NCI-H1694 treated with DMSO at 0.1 percent for 48 hours (cell line): Measurements from ENCODE around the gene DUX4.
"Not testable (repeated sequence)": the region's sequence is repeated elsewhere in the genome, so short reads cannot be mapped to it uniquely, and the experiment has no call there.

Experiments
- DNase-seq: peaks from one replicate; lab custom pipeline; 2025; lab: John Stamatoyannopoulos, UW

Gene DUX4

DNA sequence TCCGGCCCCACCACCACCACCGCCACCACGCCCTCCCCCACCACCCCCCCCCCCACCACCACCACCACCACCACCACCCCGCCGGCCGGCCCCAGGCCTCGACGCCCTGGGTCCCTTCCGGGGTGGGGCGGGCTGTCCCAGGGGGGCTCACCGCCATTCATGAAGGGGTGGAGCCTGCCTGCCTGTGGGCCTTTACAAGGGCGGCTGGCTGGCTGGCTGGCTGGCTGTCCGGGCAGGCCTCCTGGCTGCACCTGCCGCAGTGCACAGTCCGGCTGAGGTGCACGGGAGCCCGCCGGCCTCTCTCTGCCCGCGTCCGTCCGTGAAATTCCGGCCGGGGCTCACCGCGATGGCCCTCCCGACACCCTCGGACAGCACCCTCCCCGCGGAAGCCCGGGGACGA, at the start of gene DUX4:
DUX4 (plus strand) TSS at position 347 of the 400 bp plus-strand sequence; CDS start at position 347, 0 bp downstream.
- DNase-seq = not testable (repeated sequence)

DNA sequence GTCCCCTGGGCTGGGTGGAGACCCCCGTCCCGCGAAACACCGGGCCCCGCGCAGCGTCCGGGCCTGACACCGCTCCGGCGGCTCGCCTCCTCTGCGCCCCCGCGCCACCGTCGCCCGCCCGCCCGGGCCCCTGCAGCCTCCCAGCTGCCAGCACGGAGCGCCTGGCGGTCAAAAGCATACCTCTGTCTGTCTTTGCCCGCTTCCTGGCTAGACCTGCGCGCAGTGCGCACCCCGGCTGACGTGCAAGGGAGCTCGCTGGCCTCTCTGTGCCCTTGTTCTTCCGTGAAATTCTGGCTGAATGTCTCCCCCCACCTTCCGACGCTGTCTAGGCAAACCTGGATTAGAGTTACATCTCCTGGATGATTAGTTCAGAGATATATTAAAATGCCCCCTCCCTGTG, 1.9 kb downstream of the DUX4 start:
- DNase-seq = not testable (repeated sequence)

DNA sequence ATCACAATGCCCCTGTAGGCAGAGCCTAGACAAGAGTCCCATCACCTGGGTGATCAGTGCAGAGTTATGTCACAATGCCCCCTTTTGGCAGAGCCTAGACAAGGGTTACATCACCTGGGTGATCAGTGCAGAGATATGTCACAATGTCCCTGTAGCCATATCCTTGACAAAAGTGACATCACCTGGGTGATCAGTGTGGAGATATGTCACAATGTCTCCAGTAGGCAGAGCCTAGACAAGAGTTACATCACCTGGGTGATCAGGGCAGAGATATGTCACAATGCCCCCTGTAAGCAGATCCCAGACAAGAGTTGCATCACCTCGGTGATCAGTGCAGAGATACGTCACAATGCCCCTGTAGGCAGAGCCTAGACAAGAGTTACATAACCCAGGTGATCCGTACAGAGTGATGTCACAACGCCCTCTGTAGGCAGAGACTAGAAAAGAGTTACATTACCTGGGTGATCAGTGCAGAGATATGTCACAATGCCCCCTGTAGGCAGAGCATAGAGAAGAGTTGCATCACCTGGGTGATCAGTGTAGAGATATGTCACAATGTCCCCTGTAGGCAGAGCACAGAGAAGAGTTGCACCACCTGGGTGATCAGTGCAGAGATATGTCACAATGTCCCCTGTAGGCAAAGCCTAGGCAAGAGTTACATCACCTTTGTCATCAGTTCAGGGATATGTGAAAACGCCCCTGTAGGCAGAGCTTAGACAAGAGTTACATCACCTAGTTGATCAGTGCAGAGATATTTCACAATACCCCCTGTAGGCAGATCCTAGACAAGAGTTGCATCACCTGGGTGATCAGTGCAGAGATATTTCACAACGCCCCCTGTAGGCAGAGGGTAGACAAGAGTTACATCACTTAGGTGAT, 4.4 kb downstream of the DUX4 start:
- not testable (repeated sequence) for DNase-seq

DNA sequence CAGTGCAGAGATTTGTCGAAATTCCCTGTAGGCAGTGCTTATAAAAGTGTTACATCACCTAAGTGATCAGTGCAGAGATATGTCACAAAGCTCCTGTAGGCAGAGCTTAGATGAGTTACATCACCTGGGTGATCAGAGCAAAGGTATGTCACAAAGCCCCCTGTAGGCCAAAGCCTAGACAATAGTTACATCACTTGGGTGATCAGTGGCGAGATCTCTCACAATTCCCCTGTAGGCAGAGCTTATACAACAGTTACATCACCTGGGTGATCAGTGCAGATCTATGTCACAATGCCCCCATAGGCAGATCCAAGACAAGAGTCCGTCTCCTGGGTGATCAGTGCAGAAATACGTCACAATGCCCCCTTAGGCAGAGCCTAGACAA, 5.0 kb downstream of the DUX4 start:
- not testable (repeated sequence) for DNase-seq

DNA sequence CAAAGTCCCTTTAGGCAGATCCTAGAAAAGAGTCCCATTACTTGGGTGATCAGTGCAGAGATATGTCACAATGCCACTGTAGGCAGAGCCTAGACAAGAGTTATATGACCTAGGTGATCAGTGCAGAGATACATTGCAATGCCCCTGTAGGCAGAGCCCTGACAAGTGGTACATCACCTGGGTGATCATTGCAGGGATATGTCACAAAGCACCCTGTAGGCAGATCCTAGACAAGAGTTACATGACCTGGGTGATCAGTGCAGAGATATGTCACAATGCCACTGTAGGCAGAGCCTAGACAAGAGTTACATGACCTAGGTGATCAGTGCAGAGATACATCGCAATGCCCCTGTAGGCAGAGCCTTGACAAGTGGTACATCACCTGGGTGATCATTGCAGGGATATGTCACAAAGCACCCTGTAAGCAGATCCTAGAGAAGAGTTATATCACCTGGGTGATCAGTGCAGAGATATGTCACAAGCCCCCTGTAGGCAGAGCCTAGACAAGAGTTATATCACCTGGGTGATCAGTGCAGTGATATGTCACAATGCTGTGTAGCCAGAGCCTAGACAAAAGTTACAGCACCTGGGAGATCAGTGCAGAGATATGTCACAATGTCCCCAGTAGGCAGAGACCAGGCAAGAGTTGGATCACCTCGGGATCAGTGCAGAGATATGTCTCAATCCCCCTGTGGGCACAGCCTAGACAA, 5.6 kb downstream of the DUX4 start:
- DNase-seq = not testable (repeated sequence)

DNA sequence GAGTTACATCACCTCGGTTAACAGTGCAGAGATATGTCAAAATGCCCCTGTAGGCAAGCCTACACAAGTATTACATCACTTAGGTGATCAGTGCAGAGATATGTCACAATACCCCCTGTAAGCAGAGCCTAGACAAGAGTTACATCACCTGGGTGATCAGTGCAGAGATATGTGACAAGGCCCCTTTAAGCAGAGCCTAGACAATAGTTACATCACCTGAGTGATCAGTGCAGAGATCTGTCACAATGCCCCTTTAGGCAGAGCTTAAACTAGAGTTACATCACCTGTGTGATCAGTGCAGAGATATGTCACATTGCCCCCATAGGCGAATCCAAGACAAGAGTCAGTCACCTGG, 6.1 kb downstream of the DUX4 start:
- not testable (repeated sequence) for DNase-seq

DNA sequence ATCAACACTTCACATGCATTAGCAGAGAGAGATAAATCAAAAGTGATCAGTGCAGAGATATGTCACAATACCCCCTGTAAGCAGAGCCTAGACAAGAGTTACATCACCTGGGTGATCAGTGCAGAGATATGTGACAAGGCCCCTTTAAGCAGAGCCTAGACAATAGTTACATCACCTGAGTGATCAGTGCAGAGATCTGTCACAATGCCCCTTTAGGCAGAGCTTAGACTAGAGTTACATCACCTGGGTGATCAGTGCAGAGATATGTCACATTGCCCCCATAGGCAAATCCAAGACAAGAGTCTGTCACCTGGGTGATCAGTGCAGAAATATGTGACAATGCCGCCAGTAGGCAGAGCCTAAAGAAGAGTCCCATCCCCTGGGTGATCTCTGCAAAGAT, 7.4 kb downstream of the DUX4 start:
- not testable (repeated sequence) for DNase-seq

DNA sequence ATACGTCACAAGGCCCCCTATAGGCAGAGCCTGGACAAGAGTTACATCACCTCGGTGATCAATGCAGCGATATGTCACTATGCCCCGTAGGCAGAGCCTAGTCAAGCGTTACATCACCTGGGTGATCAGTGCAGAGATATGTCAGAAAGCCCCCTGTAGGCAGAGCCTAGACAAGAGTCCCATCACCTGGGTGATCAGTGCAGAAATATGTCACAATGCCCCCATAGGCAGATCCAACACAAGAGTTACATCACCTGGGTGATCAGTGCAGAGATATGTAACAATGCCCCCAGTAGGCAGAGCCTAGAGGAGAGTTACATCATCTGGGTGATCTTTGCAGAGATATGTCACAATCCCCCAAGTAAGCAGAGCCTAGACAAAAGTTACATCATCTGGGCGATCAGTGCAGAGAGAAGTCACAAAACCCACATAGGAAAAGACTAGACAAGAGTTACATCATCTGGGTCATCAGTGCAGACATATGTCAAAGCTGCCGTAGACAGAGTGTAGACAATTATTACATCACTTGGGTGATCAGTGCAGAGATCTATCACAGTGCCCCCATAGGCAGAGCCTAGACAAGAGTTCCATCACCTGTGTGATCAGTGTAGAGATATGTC, 8.0 kb downstream of the DUX4 start:
- not testable (repeated sequence) for DNase-seq

DNA sequence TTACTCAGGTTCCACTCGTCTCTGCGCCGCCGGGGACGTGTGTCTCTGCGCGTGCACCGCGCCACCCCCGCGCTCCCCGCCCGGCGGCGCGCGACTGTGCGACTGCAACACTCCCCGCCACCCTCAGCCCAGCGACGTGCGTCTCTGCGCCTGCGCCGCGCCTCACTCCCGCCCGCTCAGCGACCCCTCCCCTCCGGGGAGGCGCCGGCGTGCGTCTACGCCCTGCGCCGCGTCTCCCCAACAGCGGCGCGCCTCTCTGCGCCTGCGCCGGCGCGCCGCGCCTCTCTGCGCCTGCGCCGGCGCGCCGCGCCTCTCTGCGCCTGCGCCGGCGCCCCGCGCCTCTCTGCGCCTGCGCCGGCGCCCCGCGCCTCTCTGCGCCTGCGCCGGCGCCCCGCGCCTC, 29.9 kb downstream of the DUX4 start:
- DNase-seq = not testable (repeated sequence)
